Mammary epithelial cell (primary cell): ENCODE measurements around the gene CLEC4F.

ENCODE experiments used
- EZH2 ChIP-seq: IDR thresholded peaks from 2 replicates; pipeline ENCODE4 v1.6.1; 2012; ENCODE audit warnings: low read length, inconsistent platforms, borderline replicate concordance
- TF ChIP-seq, protein P1 (sequence below), 2 donors: IDR thresholded peaks in 1 of 2; conservative IDR thresholded peaks in 1 of 2; 2 replicates each; pipeline ENCODE4 v1.5.1; 2011 to 2012; ENCODE audit warnings: inconsistent platforms in 2 of 2, low read length in 2 of 2, mild to moderate bottlenecking in 2 of 2, control low read depth in 1 of 2, low read depth in 1 of 2; ENCODE audit not compliant: insufficient read depth in 1 of 2; ENCODE audit errors: extremely low read depth in 1 of 2

DNA sequence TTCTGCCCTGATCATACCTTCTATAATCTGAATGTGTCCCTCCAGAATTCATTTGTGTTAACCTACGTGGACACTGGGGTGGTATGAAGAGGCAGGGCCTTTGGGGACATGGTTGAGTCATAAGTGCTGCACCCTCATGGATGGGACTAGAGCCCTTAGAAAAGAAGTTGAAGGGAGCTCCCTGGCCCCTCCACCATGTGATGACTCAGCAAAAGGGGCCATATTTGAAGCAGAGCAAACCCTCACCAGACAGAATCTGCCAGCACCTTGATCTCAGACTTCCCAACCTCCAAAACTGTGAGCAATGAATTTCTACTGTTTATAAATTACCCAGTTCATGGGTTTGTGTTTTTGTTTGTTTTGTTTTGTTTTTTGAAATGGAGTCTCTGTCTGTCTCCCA, 48.6 kb upstream of the CLEC4F start:
- TF ChIP-seq, protein P1, sequence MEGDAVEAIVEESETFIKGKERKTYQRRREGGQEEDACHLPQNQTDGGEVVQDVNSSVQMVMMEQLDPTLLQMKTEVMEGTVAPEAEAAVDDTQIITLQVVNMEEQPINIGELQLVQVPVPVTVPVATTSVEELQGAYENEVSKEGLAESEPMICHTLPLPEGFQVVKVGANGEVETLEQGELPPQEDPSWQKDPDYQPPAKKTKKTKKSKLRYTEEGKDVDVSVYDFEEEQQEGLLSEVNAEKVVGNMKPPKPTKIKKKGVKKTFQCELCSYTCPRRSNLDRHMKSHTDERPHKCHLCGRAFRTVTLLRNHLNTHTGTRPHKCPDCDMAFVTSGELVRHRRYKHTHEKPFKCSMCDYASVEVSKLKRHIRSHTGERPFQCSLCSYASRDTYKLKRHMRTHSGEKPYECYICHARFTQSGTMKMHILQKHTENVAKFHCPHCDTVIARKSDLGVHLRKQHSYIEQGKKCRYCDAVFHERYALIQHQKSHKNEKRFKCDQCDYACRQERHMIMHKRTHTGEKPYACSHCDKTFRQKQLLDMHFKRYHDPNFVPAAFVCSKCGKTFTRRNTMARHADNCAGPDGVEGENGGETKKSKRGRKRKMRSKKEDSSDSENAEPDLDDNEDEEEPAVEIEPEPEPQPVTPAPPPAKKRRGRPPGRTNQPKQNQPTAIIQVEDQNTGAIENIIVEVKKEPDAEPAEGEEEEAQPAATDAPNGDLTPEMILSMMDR (conservative IDR thresholded peaks at IDR 0.05 in 1 of 2, IDR thresholded peaks at IDR 0.05 in 1 of 2; ENCODE audit: extremely low read depth in 1 of 2, insufficient read depth in 1 of 2, low read depth in 1 of 2, low read length in 2 of 2): no peak
- no peak for TF ChIP-seq EZH2
